HCT116 (cell line): ENCODE results near the gene AOPEP. TPM values are rescaled to one million over a fixed set of nuclear protein-coding genes. Genes with fewer than 3 reads are reported as not detected.

Source experiments
- ATAC-seq: fragments of 200-7000 bp; cut with Tn5 transposase; 2 replicates; pipeline ENCODE4 v1.9.1; 2020; ENCODE audit warnings: mild to moderate bottlenecking, moderate library complexity
- BruUV-seq: library from RNA; stranded (reverse); fragments of 400-500 nt; replicated peaks from 2 replicates; lab custom pipeline; 2021; lab: Mats Ljungman, UMichigan
- CTCF ChIA-PET: fragments of 300-600 bp; sonication (Branson Sonifier 250); formaldehyde crosslinking; loops from one replicate; lab custom pipeline; 2021; ENCODE audit warnings: antibody characterized with exemption; lab: Charles Lee
- POLR2A ChIA-PET: fragments of 300-600, 350-600 bp; sonication (Branson Sonifier 250); formaldehyde crosslinking; loops from one replicate; lab custom pipeline; 2021; ENCODE audit warnings: antibody characterized with exemption; lab: Charles Lee
- RAD21 ChIA-PET, 2 experiments: fragments of 300-600 bp; sonication (Branson Sonifier 250); formaldehyde crosslinking; loops; one replicate each; lab custom pipeline; 2023; ENCODE audit warnings: low total read pairs in 2 of 2; ENCODE audit not compliant: uncharacterized antibody in 2 of 2, unreplicated experiment in 2 of 2, low non-redundant PET in 1 of 2; lab: Charles Lee
- DNase-seq: peaks from one replicate; pipeline ENCODE4 v3.0.0-alpha.2; 2010; ENCODE audit warnings: low read depth, low spot score
- H2AFZ ChIP-seq: fragments of 200-600 bp; shearing (Covaris generic), sonication (generic); 2 replicates; pipeline ENCODE4 v1.6.1; 2017; ENCODE audit warnings: low read depth, mixed run types, mixed read lengths, antibody characterized with exemption, low read length; ENCODE audit not compliant: poor library complexity, severe bottlenecking
- H3K27ac ChIP-seq: 2 replicates; pipeline ENCODE4 v1.5.1; 2012; ENCODE audit warnings: low read depth, low read length
- H3K27me3 ChIP-seq: fragments of 200-600 bp; sonication (generic); 2 replicates; pipeline ENCODE4 v1.6.1; 2016; ENCODE audit warnings: mixed run types, low read length, mixed read lengths; ENCODE audit not compliant: insufficient read depth
- H3K36me3 ChIP-seq, 2 experiments: fragments of 200-500 bp in 1 of 2; fragments of 200-600 bp in 1 of 2; sonication (Bioruptor generic) in 1 of 2; sonication (generic) in 1 of 2; 2 replicates each; pipeline versions ENCODE4 v1.5.1 to v1.6.1; 2014 to 2016; ENCODE audit warnings: low read length in 2 of 2, inconsistent platforms in 1 of 2, mixed read lengths in 1 of 2, mixed run types in 1 of 2; ENCODE audit not compliant: insufficient read depth in 2 of 2, control insufficient read depth in 1 of 2
- H3K4me1 ChIP-seq, 2 experiments: fragments of 200-600 bp in 1 of 2; sonication (generic) in 1 of 2; 2 replicates each; pipeline versions ENCODE4 v1.5.1 to v1.6.1; 2012 to 2017; ENCODE audit warnings: low read length in 2 of 2, inconsistent platforms in 1 of 2, mild to moderate bottlenecking in 1 of 2, mixed read lengths in 1 of 2, mixed run types in 1 of 2, moderate library complexity in 1 of 2; ENCODE audit not compliant: insufficient read depth in 2 of 2, control insufficient read depth in 1 of 2
- H3K4me2 ChIP-seq: fragments of 200-600 bp; sonication (generic); 2 replicates; pipeline ENCODE4 v1.6.1; 2017; ENCODE audit warnings: mixed run types, low read length, mixed read lengths
- H3K4me3 ChIP-seq, 2 experiments: fragments of 200-600 bp in 1 of 2; sonication (generic) in 1 of 2; replicated peaks in 1 of 2; 2 replicates each; pipeline ENCODE4 v1.5.1; 2011 to 2016; ENCODE audit warnings: low read length in 2 of 2, control low read depth in 1 of 2, low read depth in 1 of 2, mild to moderate bottlenecking in 1 of 2, mixed read lengths in 1 of 2, mixed run types in 1 of 2
- H3K79me2 ChIP-seq: fragments of 200-600 bp; sonication (generic); 2 replicates; pipeline ENCODE4 v1.6.1; 2017; ENCODE audit warnings: mild to moderate bottlenecking, mixed run types, low read length, moderate library complexity, mixed read lengths; ENCODE audit not compliant: insufficient read depth
- H3K9ac ChIP-seq: fragments of 200-600 bp; sonication (generic); 2 replicates; pipeline ENCODE4 v1.6.1; 2016; ENCODE audit warnings: low read length, mixed read lengths
- H3K9me2 ChIP-seq: fragments of 200-600 bp; sonication (generic), shearing (Covaris generic); 2 replicates; pipeline ENCODE4 v1.6.1; 2017; ENCODE audit warnings: mixed run types, mild to moderate bottlenecking, moderate library complexity; ENCODE audit not compliant: insufficient read depth
- H3K9me3 ChIP-seq, 2 experiments: fragments of 200-500 bp in 1 of 2; fragments of 200-600 bp in 1 of 2; sonication (Bioruptor generic) in 1 of 2; sonication (generic) in 1 of 2; 2 replicates each; pipeline ENCODE4 v1.6.1; 2014 to 2017; ENCODE audit warnings: low read length in 2 of 2, mixed read lengths in 2 of 2, inconsistent platforms in 1 of 2, low read depth in 1 of 2, mild to moderate bottlenecking in 1 of 2, mixed run types in 1 of 2, moderate library complexity in 1 of 2; ENCODE audit not compliant: control insufficient read depth in 1 of 2, insufficient read depth in 1 of 2
- H4K20me1 ChIP-seq: fragments of 200-600 bp; sonication (generic), shearing (Covaris generic); 2 replicates; pipeline ENCODE4 v1.6.1; 2017; ENCODE audit warnings: mixed run types, mild to moderate bottlenecking, moderate library complexity; ENCODE audit not compliant: insufficient read depth
- ATF3 ChIP-seq: IDR thresholded peaks from 2 replicates; pipeline ENCODE4 v1.6.1; 2012
- CBX3 ChIP-seq: IDR thresholded peaks from 2 replicates; pipeline ENCODE4 v1.6.1; 2012; ENCODE audit warnings: low read depth
- CTCF ChIP-seq, 3 experiments: fragments of 200-600 bp in 1 of 3; sonication (generic) in 1 of 3; IDR thresholded peaks in 2 of 3; conservative IDR thresholded peaks in 1 of 3; 2 replicates each; pipeline ENCODE4 v1.5.1; 2012 to 2017; ENCODE audit warnings: low read depth in 2 of 3, low read length in 2 of 3, antibody characterized with exemption in 1 of 3, borderline replicate concordance in 1 of 3, control low read depth in 1 of 3, mild to moderate bottlenecking in 1 of 3, mixed read lengths in 1 of 3, mixed run types in 1 of 3, moderate library complexity in 1 of 3; ENCODE audit not compliant: insufficient read depth in 1 of 3
- EGR1 ChIP-seq: IDR thresholded peaks from 2 replicates; pipeline ENCODE4 v1.6.1; 2012; ENCODE audit warnings: low read depth
- ELF1 ChIP-seq: IDR thresholded peaks from 2 replicates; pipeline ENCODE4 v1.6.1; 2012; ENCODE audit warnings: low read depth, borderline replicate concordance
- EZH2 ChIP-seq: fragments of 200-600 bp; sonication (generic); IDR thresholded peaks from 2 replicates; pipeline ENCODE4 v1.6.1; 2017; ENCODE audit warnings: antibody characterized with exemption, mixed run types
- EZH2phosphoT487 ChIP-seq: fragments of 200-600 bp; IDR thresholded peaks from 2 replicates; pipeline ENCODE4 v1.6.1; 2018; ENCODE audit warnings: antibody characterized with exemption, borderline replicate concordance
- JUND ChIP-seq: IDR thresholded peaks from 2 replicates; pipeline ENCODE4 v1.6.1; 2012
- POLR2A ChIP-seq: IDR thresholded peaks from 2 replicates; pipeline ENCODE4 v1.7.0; 2011; ENCODE audit warnings: borderline replicate concordance; ENCODE audit not compliant: insufficient read depth, insufficient read length; ENCODE audit errors: extremely low read depth
- RAD21 ChIP-seq: IDR thresholded peaks from 2 replicates; pipeline ENCODE4 v1.6.1; 2012; ENCODE audit warnings: low read depth, mild to moderate bottlenecking
- SIN3A ChIP-seq: IDR thresholded peaks from 2 replicates; pipeline ENCODE4 v1.6.1; 2012; ENCODE audit warnings: low read depth
- SP1 ChIP-seq: IDR thresholded peaks from 2 replicates; pipeline ENCODE4 v1.6.1; 2012; ENCODE audit warnings: low read depth
- TCF7L2 ChIP-seq: IDR thresholded peaks from 2 replicates; pipeline ENCODE4 v1.7.0; 2011; ENCODE audit warnings: borderline replicate concordance, inconsistent platforms; ENCODE audit not compliant: insufficient read depth, insufficient read length; ENCODE audit errors: extremely low read depth
- YY1 ChIP-seq: IDR thresholded peaks from 2 replicates; pipeline ENCODE4 v1.6.1; 2011; ENCODE audit warnings: low read length, low read depth, moderate library complexity, mild to moderate bottlenecking; ENCODE audit not compliant: insufficient replicate concordance; ENCODE audit errors: extremely low read depth
- ZFX ChIP-seq: fragments of 450-650 bp; IDR thresholded peaks from 2 replicates; pipeline ENCODE4 v1.6.1; 2017
- ZNF274 ChIP-seq: fragments of 200-500 bp; sonication (Bioruptor generic); IDR thresholded peaks from 2 replicates; pipeline ENCODE4 v1.6.1; 2014; ENCODE audit warnings: mild to moderate bottlenecking, low read depth, low read length, inconsistent platforms
- intact Hi-C: fragments of 100-400 bp; cut with micrococcal nuclease; formaldehyde crosslinking; loops from 2 replicates; pipeline ENCODE4 v1.10.0; 2022
- total RNA-seq: library from RNA; stranded (reverse); gene quantifications from one replicate; pipeline ENCODE4 v1.2.1, GENCODE V29; 2021; ENCODE audit not compliant: unreplicated experiment
- TF ChIP-seq, protein P1 (sequence below): IDR thresholded peaks from 2 replicates; pipeline ENCODE4 v1.6.1; 2012
- TF ChIP-seq, protein P2 (sequence below): IDR thresholded peaks from 2 replicates; pipeline ENCODE4 v1.6.1; 2012; ENCODE audit warnings: low read depth

The AOPEP gene
- total RNA-seq, 1 experiment from 2014 or later, result 15.1 TPM

- H2AFZ ChIP-seq, result no peak overlapping the region
- no peaks in the 10 kb centered on the region for H3K36me3 ChIP-seq
- intact Hi-C loops, result no loop called here
- RAD21 ChIA-PET, result no interaction called here
- BruUV-seq, result no TSS peak
- no peaks in the 10 kb centered on the region for H3K9me2 ChIP-seq
- H3K4me1 ChIP-seq, result peaks cover 5 to 16% of the 10 kb centered on the region in 2 experiments; a peak in 3 of 4 replicates
- ATAC-seq, result no peak
- no peaks in the 10 kb centered on the region for H3K79me2 ChIP-seq
- H3K9ac ChIP-seq, result no peak overlapping the region
- H3K27ac ChIP-seq, result no peak overlapping the region
- H3K27me3 ChIP-seq, result no peaks in the 10 kb centered on the region
- no peaks in the 10 kb centered on the region for H3K9me3 ChIP-seq
- no peaks in the 10 kb centered on the region for H4K20me1 ChIP-seq
- CTCF ChIA-PET, result no interaction called here
- TF ChIP-seq ELF1 (no peak), RAD21 (no peak), CTCF (IDR thresholded peaks at IDR 0.05 in 2 of 3, conservative IDR thresholded peaks at IDR 0.05 in 1 of 3; ENCODE audit: borderline replicate concordance in 1 of 3, insufficient read depth in 1 of 3, low read depth in 2 of 3, low read length in 2 of 3) (no peak), EZH2 (no peak), SP1 (no peak), CBX3 (no peak), TCF7L2 (no peak), EZH2phosphoT487 (no peak), YY1 (no peak), POLR2A (no peak), ZFX (no peak), EGR1 (no peak), SIN3A (no peak), ATF3 (no peak), JUND (no peak), ZNF274 (no peak)
- TF ChIP-seq, protein P1, sequence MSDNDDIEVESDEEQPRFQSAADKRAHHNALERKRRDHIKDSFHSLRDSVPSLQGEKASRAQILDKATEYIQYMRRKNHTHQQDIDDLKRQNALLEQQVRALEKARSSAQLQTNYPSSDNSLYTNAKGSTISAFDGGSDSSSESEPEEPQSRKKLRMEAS, result no peak
- TF ChIP-seq, protein P2, sequence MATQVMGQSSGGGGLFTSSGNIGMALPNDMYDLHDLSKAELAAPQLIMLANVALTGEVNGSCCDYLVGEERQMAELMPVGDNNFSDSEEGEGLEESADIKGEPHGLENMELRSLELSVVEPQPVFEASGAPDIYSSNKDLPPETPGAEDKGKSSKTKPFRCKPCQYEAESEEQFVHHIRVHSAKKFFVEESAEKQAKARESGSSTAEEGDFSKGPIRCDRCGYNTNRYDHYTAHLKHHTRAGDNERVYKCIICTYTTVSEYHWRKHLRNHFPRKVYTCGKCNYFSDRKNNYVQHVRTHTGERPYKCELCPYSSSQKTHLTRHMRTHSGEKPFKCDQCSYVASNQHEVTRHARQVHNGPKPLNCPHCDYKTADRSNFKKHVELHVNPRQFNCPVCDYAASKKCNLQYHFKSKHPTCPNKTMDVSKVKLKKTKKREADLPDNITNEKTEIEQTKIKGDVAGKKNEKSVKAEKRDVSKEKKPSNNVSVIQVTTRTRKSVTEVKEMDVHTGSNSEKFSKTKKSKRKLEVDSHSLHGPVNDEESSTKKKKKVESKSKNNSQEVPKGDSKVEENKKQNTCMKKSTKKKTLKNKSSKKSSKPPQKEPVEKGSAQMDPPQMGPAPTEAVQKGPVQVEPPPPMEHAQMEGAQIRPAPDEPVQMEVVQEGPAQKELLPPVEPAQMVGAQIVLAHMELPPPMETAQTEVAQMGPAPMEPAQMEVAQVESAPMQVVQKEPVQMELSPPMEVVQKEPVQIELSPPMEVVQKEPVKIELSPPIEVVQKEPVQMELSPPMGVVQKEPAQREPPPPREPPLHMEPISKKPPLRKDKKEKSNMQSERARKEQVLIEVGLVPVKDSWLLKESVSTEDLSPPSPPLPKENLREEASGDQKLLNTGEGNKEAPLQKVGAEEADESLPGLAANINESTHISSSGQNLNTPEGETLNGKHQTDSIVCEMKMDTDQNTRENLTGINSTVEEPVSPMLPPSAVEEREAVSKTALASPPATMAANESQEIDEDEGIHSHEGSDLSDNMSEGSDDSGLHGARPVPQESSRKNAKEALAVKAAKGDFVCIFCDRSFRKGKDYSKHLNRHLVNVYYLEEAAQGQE, result no peak
- TF ChIP-seq, all 23 proteins: peak for 0
- POLR2A ChIA-PET, result no interaction called here
- no peak overlapping the region for H3K4me3 ChIP-seq
- H3K4me2 ChIP-seq, result no peak overlapping the region
- DNase-seq, result no peak
These were observed 155.4 kb downstream of the AOPEP start for GRCh38 chr9:94881940-94882339.
